Parathyroid adenoma (tissue), 2 donors: Measurements from ENCODE around the gene TSPAN18.

Experiments
- H2AFZ ChIP-seq: fragments of 300-600 bp; sonication (generic); one replicate; pipeline ENCODE4 v1.7.0; 2017; ENCODE audit warnings: antibody characterized with exemption, mild to moderate bottlenecking
- H3K27ac ChIP-seq: fragments of 300-600 bp; sonication (generic); one replicate; pipeline ENCODE4 v1.7.0; 2017
- H3K27me3 ChIP-seq: fragments of 300-600 bp; sonication (generic); one replicate; pipeline ENCODE4 v1.7.0; 2017; ENCODE audit warnings: low read length; ENCODE audit not compliant: control insufficient read depth, insufficient read depth
- H3K36me3 ChIP-seq: fragments of 300-600 bp; sonication (generic); one replicate; pipeline ENCODE4 v1.7.0; 2017; ENCODE audit warnings: low read length; ENCODE audit not compliant: control insufficient read depth, insufficient read depth
- H3K4me1 ChIP-seq: fragments of 300-600 bp; sonication (generic); one replicate; pipeline ENCODE4 v1.7.0; 2017; ENCODE audit warnings: control low read depth
- H3K4me2 ChIP-seq: fragments of 300-600 bp; sonication (generic); one replicate; pipeline ENCODE4 v1.7.0; 2017; ENCODE audit warnings: low read length
- H3K4me3 ChIP-seq: fragments of 300-600 bp; sonication (generic); one replicate; pipeline ENCODE4 v1.7.0; 2017; ENCODE audit warnings: low read depth, low read length
- H3K79me2 ChIP-seq: fragments of 300-600 bp; sonication (generic); one replicate; pipeline ENCODE4 v1.7.0; 2017; ENCODE audit warnings: control low read depth
- H3K9ac ChIP-seq: fragments of 300-600 bp; sonication (generic); one replicate; pipeline ENCODE4 v1.7.0; 2017; ENCODE audit warnings: mild to moderate bottlenecking
- H3K9me3 ChIP-seq: fragments of 300-600 bp; sonication (generic); one replicate; pipeline ENCODE4 v1.7.0; 2017; ENCODE audit warnings: low read length; ENCODE audit not compliant: control insufficient read depth
- CTCF ChIP-seq: fragments of 300-600 bp; sonication (generic); IDR thresholded peaks from one replicate; pipeline ENCODE4 v1.7.0; 2017; ENCODE audit warnings: antibody characterized with exemption, mild to moderate bottlenecking
- donor health status: primary hyperparathyroidism.

TSPAN18 gene

GRCh38 chr11:44781655-44782054 is 54.9 kb downstream of the TSPAN18 start:
- Histone ChIP-seq H3K27ac (no peak overlapping the region), H3K36me3 (no peaks in the 10 kb centered on the region), H3K9ac (no peak overlapping the region), H3K9me3 (no peaks in the 10 kb centered on the region), H3K4me1 (no peaks in the 10 kb centered on the region), H3K79me2 (no peaks in the 10 kb centered on the region), H3K27me3 (no peaks in the 10 kb centered on the region), H3K4me2 (no peak overlapping the region), H2AFZ (no peak overlapping the region), H3K4me3 (no peak overlapping the region)
- TF ChIP-seq CTCF = no peak

GRCh38 chr11:44782478-44782877 is 55.7 kb downstream of the TSPAN18 start:
- Histone ChIP-seq H3K9ac (no peak overlapping the region), H3K79me2 (no peaks in the 10 kb centered on the region), H2AFZ (no peak overlapping the region), H3K9me3 (no peaks in the 10 kb centered on the region), H3K27me3 (no peaks in the 10 kb centered on the region), H3K36me3 (no peaks in the 10 kb centered on the region), H3K4me3 (no peak overlapping the region), H3K4me1 (no peaks in the 10 kb centered on the region), H3K27ac (no peak overlapping the region), H3K4me2 (no peak overlapping the region)
- TF ChIP-seq CTCF = no peak

- H3K36me3 ChIP-seq = no peaks in the 10 kb centered on the region
- H3K4me3 ChIP-seq = no peak overlapping the region
- H3K4me2 ChIP-seq = no peak overlapping the region
- no peaks in the 10 kb centered on the region for H3K4me1 ChIP-seq
- H3K27ac ChIP-seq = no peak overlapping the region
- no peaks in the 10 kb centered on the region for H3K79me2 ChIP-seq
- no peak for TF ChIP-seq CTCF
- no peak overlapping the region for H2AFZ ChIP-seq
- H3K9ac ChIP-seq = no peak overlapping the region
- H3K27me3 ChIP-seq = no peaks in the 10 kb centered on the region
- no peaks in the 10 kb centered on the region for H3K9me3 ChIP-seq
These were observed 57.6 kb downstream of the TSPAN18 start for GRCh38 chr11:44784436-44784760.

- Histone ChIP-seq H3K4me3 (no peak overlapping the region), H3K27ac (no peak overlapping the region), H2AFZ (no peak overlapping the region), H3K79me2 (no peaks in the 10 kb centered on the region), H3K4me2 (no peak overlapping the region), H3K36me3 (no peaks in the 10 kb centered on the region), H3K27me3 (no peaks in the 10 kb centered on the region), H3K9ac (no peak overlapping the region), H3K4me1 (no peaks in the 10 kb centered on the region), H3K9me3 (no peaks in the 10 kb centered on the region)
- TF ChIP-seq CTCF = no peak
These were observed 58.1 kb downstream of the TSPAN18 start for GRCh38 chr11:44784851-44785250.

GRCh38 chr11:44785856-44786607 is 59.3 kb downstream of the TSPAN18 start:
- Histone ChIP-seq H2AFZ (no peak overlapping the region), H3K79me2 (no peaks in the 10 kb centered on the region), H3K9ac (no peak overlapping the region), H3K27me3 (no peaks in the 10 kb centered on the region), H3K4me2 (no peak overlapping the region), H3K4me1 (no peaks in the 10 kb centered on the region), H3K9me3 (no peaks in the 10 kb centered on the region), H3K27ac (no peak overlapping the region), H3K4me3 (no peak overlapping the region), H3K36me3 (no peaks in the 10 kb centered on the region)
- no peak for TF ChIP-seq CTCF
